NCI-H146 treated with DMSO at 0.1 percent for 48 hours (cell line): Measurements from ENCODE around the gene FAM78A.

Experiments used
- DNase-seq: peaks from one replicate; lab custom pipeline; 2025; ENCODE audit not compliant: unreplicated experiment; lab: John Stamatoyannopoulos, UW

FAM78A gene

GRCh38 chr9:131303381-131304321 lies 27.3 kb upstream of the FAM78A start:
- no peak for DNase-seq

GRCh38 chr9:131302244-131303075 lies 26.1 kb upstream of the FAM78A start:
- no peak for DNase-seq

- no peak for DNase-seq
Observed at GRCh38 chr9:131300444-131300843, 24.1 kb upstream of the FAM78A start.

GRCh38 chr9:131299961-131300347 lies 23.6 kb upstream of the FAM78A start:
- no peak for DNase-seq

GRCh38 chr9:131299346-131299960 lies 23.1 kb upstream of the FAM78A start:
- no peak for DNase-seq

- no peak for DNase-seq
Observed at GRCh38 chr9:131298816-131299215, 22.5 kb upstream of the FAM78A start.

- no peak for DNase-seq
Observed at GRCh38 chr9:131298341-131298740, 22.0 kb upstream of the FAM78A start.

GRCh38 chr9:131297903-131298302 lies 21.6 kb upstream of the FAM78A start:
- DNase-seq: no peak

- no peak for DNase-seq
Observed at GRCh38 chr9:131296906-131297500, 20.7 kb upstream of the FAM78A start.

- no peak for DNase-seq
Observed at GRCh38 chr9:131296460-131296859, 20.1 kb upstream of the FAM78A start.

GRCh38 chr9:131292937-131293336 lies 16.6 kb upstream of the FAM78A start:
- DNase-seq: no peak

- DNase-seq: no peak
Observed at GRCh38 chr9:131291795-131292315, 15.5 kb upstream of the FAM78A start.

- DNase-seq: no peak
Observed at GRCh38 chr9:131290767-131291370, 14.6 kb upstream of the FAM78A start.

- DNase-seq: no peak
Observed at GRCh38 chr9:131290036-131290766, 13.9 kb upstream of the FAM78A start.

GRCh38 chr9:131289301-131290035 lies 13.2 kb upstream of the FAM78A start, which contains the start of gene PLPP7:
TSS of gene PLPP7 (plus strand) at chr9:131289723. CDS start at chr9:131289998, 275 bp downstream.
- DNase-seq: no peak

- no peak for DNase-seq
Observed at GRCh38 chr9:131288217-131288616, 11.9 kb upstream of the FAM78A start.

- DNase-seq: no peak
Observed at GRCh38 chr9:131287359-131287758, 11.0 kb upstream of the FAM78A start.

- DNase-seq: no peak
Observed at GRCh38 chr9:131284856-131285255, 8.5 kb upstream of the FAM78A start.
